Limb (tissue), 2 donors: Measurements from ENCODE around the gene HBS1L.

ENCODE experiments used
- DNase-seq, 2 donors: peaks; one replicate each; pipeline ENCODE4 v3.0.0-alpha.2; 2016; ENCODE audit errors: extremely low spot score in 2 of 2

Gene HBS1L

GRCh38 chr6:134951494-134952263, 102.9 kb downstream of the HBS1L start:
- no peak for DNase-seq

GRCh38 chr6:134950482-134950881, 104.1 kb downstream of the HBS1L start:
- DNase-seq: no peak

DNA sequence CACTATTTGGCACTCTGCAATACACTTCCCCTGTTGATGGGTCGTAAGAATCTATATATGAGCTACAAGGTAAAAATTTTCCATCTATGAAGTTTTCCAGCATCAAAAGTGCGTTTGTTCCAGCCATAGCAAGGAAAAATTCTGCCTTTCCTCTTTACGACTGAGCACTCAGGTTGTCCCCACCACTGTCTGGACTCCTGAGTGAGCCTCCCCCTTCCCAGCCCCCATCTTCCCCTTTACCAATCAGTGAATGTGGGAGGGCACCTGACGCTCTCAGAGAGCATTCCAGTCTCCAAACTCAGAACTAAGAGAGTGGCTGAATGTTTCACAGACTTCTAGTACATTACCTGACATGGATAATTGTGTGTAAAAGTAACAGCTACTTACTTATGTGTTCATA, 104.7 kb downstream of the HBS1L start, which contains the start of gene ALDH8A1:
ALDH8A1 (minus strand) TSS at position 175 of the 400 bp plus-strand sequence; CDS start at position 127, 48 bp downstream.
- no peak for DNase-seq

- DNase-seq: no peak
Measured at GRCh38 chr6:134948691-134949090, 105.9 kb downstream of the HBS1L start.

- no peak for DNase-seq
Measured at GRCh38 chr6:134948142-134948541, 106.5 kb downstream of the HBS1L start.

- DNase-seq: no peak
Measured at GRCh38 chr6:134945045-134945444, 109.6 kb downstream of the HBS1L start.

GRCh38 chr6:134943522-134944111, 111.0 kb downstream of the HBS1L start:
- DNase-seq: no peak

DNA sequence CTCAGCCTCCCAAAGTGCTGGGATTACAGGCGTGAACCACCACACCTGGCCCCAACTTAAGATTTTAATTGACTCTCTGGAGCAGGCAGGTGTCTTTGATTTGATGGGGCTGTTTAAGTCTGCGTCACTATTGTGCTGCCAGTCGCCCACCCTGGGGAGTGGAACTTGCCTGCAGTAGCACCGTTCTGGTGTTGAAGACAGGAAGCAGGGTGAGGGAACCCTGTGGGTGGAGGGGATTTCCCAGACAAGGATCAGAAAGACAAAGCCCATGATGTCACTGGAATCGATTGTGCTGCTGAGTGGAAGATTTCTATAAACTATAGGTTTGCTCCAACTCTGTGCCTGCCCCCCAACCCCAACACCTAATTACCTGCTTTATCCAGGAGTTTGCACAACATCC, 115.7 kb downstream of the HBS1L start:
- DNase-seq: no peak

- no peak for DNase-seq
Measured at GRCh38 chr6:134937426-134937825, 117.2 kb downstream of the HBS1L start.

DNA sequence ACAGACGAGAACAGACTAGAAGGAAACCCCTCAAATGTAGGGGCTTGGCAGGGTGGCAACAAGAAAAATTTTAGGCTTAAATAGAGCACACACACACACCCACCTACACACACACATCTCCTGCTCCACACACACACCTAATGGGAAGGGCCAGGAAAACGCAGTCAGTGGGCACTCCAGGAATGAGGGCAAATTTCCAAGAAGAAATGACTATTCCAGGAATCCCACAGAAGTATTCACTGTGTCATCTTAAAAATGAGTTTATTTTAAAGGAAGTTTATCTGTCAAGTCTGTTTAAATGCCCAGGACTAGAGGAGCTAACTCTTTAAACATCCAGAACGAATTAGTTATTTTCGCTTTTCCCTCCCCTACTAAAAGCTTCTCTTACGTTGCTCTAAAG, 117.7 kb downstream of the HBS1L start:
- no peak for DNase-seq

- no peak for DNase-seq
Measured at GRCh38 chr6:134936476-134936875, 118.1 kb downstream of the HBS1L start.

GRCh38 chr6:134934793-134935485, 119.7 kb downstream of the HBS1L start:
- no peak for DNase-seq

GRCh38 chr6:134932535-134933470, 121.8 kb downstream of the HBS1L start:
- DNase-seq: no peak

DNA sequence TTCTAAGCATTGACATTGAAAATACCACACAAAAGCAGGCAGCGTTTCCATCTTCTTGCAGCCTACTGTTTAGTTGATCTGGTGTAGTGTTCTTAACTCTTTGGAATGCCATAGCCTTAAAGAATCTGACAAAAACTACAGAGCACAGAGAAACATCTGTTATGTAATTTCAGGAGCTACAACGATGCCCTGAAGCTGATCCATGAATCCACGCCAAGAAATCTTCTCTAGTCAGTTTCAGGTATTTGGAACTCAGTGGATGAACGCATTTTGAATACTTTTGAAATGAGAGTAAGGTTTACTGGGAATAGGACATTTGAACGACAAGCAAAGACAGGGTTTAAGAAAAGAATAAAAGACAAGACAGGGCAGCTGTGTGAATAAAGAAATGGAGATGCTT, 122.5 kb downstream of the HBS1L start:
- no peak for DNase-seq

- no peak for DNase-seq
Measured at GRCh38 chr6:134930463-134930862, 124.2 kb downstream of the HBS1L start.

GRCh38 chr6:134928151-134928900, 126.3 kb downstream of the HBS1L start:
- no peak for DNase-seq

GRCh38 chr6:134925800-134926199, 128.8 kb downstream of the HBS1L start:
- DNase-seq: no peak

DNA sequence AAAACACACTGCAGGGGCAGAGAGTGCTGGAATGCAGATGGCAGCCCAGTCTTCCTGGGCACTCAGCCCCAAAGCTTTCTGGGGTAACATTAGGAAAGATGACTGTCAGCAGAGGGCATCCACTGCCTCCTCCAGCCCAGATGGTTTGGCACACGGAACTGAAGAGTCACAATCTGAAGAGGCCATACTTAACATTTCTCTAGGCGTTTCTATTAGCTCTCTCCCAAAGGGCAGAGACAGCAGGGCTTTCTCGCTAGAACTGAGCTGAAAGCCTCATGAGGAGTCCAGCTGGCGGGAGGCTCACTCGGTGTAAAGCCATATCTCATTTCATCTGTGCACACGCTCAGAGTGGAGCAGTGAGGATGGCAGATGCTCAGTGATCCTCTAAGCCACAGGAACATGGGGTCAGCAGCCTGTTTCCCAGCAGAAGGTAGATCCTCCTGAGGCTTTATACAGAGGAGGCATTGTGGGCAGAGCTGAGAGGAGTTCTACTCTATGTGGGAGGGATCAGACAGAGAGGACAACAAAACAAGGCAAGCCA, 132.8 kb downstream of the HBS1L start:
- DNase-seq: no peak

DNA sequence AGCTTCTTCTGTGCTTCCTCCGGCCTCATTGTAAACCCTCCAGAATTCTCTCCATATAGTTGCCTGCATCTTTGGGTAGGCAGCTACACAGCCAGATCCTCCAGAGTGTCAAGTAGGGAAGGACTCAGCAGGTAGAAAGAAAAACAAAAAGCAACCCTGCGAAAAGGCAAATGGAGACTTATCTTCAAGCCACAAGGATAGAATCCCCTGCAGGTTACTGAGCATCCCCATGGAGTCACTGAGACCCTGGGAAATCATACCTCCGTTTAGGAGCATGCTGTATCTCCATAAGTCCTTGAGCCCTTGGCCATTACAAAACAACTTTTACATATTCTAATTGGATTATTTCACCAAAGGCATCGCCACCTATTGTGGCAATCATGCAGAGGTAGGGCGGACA, 133.3 kb downstream of the HBS1L start:
- no peak for DNase-seq

GRCh38 chr6:134920422-134920821, 134.2 kb downstream of the HBS1L start:
- no peak for DNase-seq
